Ovary (tissue), 9 donors: ENCODE data around the gene TGM2. TPM values are rescaled to one million over a fixed set of nuclear protein-coding genes. Genes with fewer than 3 reads are reported as not detected.

ENCODE experiments used
- DNase-seq, 5 donors: peaks; one replicate each; pipeline ENCODE4 v3.0.0-alpha.2; 2019 to 2020
- H3K27ac ChIP-seq, 2 donors: fragments of 200-600 bp; one replicate each; pipeline versions ENCODE4 v1.5.1 to v1.8.0; 2019 to 2022
- H3K27me3 ChIP-seq: fragments of 200-600 bp; one replicate; pipeline ENCODE4 v1.8.0; 2022
- H3K36me3 ChIP-seq: fragments of 200-600 bp; sonication (generic); one replicate; pipeline ENCODE4 v1.5.1; 2019
- H3K4me1 ChIP-seq: one replicate; pipeline ENCODE4 v1.8.1; 2013; ENCODE audit warnings: mild to moderate bottlenecking, moderate library complexity; ENCODE audit not compliant: insufficient read depth
- H3K4me3 ChIP-seq: fragments of 200-600 bp; sonication (generic); one replicate; pipeline ENCODE4 v1.5.1; 2017
- H3K9me3 ChIP-seq, 2 donors: fragments of 200-600 bp in 1 of 2; sonication (generic) in 1 of 2; one replicate each; pipeline versions ENCODE4 v1.5.1 to v1.8.1; 2013 to 2019; ENCODE audit warnings: mild to moderate bottlenecking in 1 of 2, moderate library complexity in 1 of 2
- CTCF ChIP-seq, 3 donors: fragments of 450-650 bp in 2 of 3; fragments of 200-600 bp in 1 of 3; IDR thresholded peaks; one replicate each; pipeline versions ENCODE4 v1.5.1 to v1.8.0; 2016 to 2022; ENCODE audit warnings: antibody characterized with exemption in 3 of 3, mild to moderate bottlenecking in 1 of 3
- EP300 ChIP-seq: sonication (generic); formaldehyde crosslinking; IDR thresholded peaks from one replicate; pipeline ENCODE4 v1.6.1; 2017; ENCODE audit warnings: antibody characterized with exemption
- POLR2A ChIP-seq: fragments of 450-650 bp; IDR thresholded peaks from one replicate; pipeline ENCODE4 v1.6.1; 2017; ENCODE audit warnings: antibody characterized with exemption, mild to moderate bottlenecking, moderate library complexity
- WGBS, 3 donors: extraction: QIAGEN DNeasy Blood & Tissue Kit in 1 of 3; methylation state at CpG; one replicate each; pipeline versions ENCODE4 v1.1.5 to v1.1.7; 2013 to 2017; 5-methylcytosine and 5-hydroxymethylcytosine counted together
- intact Hi-C, 4 donors: fragments of 100-400 bp; cut with DNase I; formaldehyde crosslinking; loops; one replicate each; pipeline versions ENCODE4 v1.11.0 to v1.15.1; 2022 to 2023
- polyA plus RNA-seq, 2 donors: library from polyadenylated mRNA; stranded (reverse); fragments of 200-250 nt in 1 of 2; fragments of 350-450 nt in 1 of 2; fragmentation: Illumina TruSeq in 1 of 2; extraction: RNeasy Lipid Tissue Mini Kit (QIAGEN cat#74804) in 1 of 2; gene quantifications; one replicate each; pipeline ENCODE4 v1.2.3, GENCODE V29; 2013 to 2014
- total RNA-seq, 7 donors: library from RNA; depleted of rRNA in 2 of 7; stranded (reverse); fragments of >200 nt in 2 of 7; fragmentation: NEBNext Ultra II Directional in 3 of 7; extraction: Animal tissue kit (Norgen Biotek cat#: 25700) in 3 of 7; gene quantifications; one replicate each; pipeline versions ENCODE4 v1.1.0 to v1.2.4, GENCODE V29; 2016 to 2023
- donor health status: DM: no; HTN: no; CAD: no; lungs with moderate emphysema.
- donor health status: DM: no; HTN: no; CAD: no.
- donor health status: Bipolar disorder and iron deficiency.
- donor health status: DM: yes; HTN: yes; CAD: no.
- donor health status: DM: no; HTN: no; CAD: no.
- donor health status: DM: yes; HTN: yes; CAD: no.

The TGM2 gene
- total and polyA plus RNA-seq, 9 donors = 15.0 to 320 (median 52.8) TPM

GRCh38 chr20:38128691-38129090 is 36.4 kb downstream of the TGM2 start:
- Histone ChIP-seq H3K4me3 (no peak overlapping the region), H3K4me1 (peaks cover 17% of the 10 kb centered on the region), H3K36me3 (no peaks in the 10 kb centered on the region), H3K27me3 (no peaks in the 10 kb centered on the region), H3K27ac (no peak overlapping the region), H3K9me3 (no peaks in the 10 kb centered on the region)
- 97 to 100% (median 97%) methylated on average over 2 of the region's 2 CpGs for WGBS, 3 donors
- intact Hi-C loops = no loop called here
- DNase-seq = peak in 2 of 5 donors; percentile 12 to 28
- no peak for TF ChIP-seq EP300
- TF ChIP-seq CTCF (IDR thresholded peaks at IDR 0.05) = no peak
- TF ChIP-seq POLR2A = no peak

- H3K27me3 ChIP-seq = no peaks in the 10 kb centered on the region
- no peak overlapping the region for H3K4me3 ChIP-seq
- WGBS, 3 donors = 89 to 92% (median 91%) methylated on average over 9 of the region's 9 CpGs
- no peaks in the 10 kb centered on the region for H3K9me3 ChIP-seq
- intact Hi-C loops = no loop called here
- no peak overlapping the region for H3K27ac ChIP-seq
- H3K36me3 ChIP-seq = no peaks in the 10 kb centered on the region
- DNase-seq = peak in 3 of 5 donors; percentile 6 to 19 (median 9)
- no peak for TF ChIP-seq CTCF (IDR thresholded peaks at IDR 0.05)
- TF ChIP-seq POLR2A = no peak
- TF ChIP-seq EP300 = no peak
- H3K4me1 ChIP-seq = peaks cover 17% of the 10 kb centered on the region
These were observed 37.0 kb downstream of the TGM2 start for GRCh38 chr20:38127920-38128528.

- DNase-seq = peak in 4 of 5 donors; percentile 30 to 55 (median 44)
- Histone ChIP-seq H3K27ac (peak overlapping the region; percentile 4 to 42), H3K27me3 (no peaks in the 10 kb centered on the region), H3K9me3 (no peaks in the 10 kb centered on the region), H3K4me3 (no peak overlapping the region), H3K4me1 (peaks cover 17% of the 10 kb centered on the region), H3K36me3 (no peaks in the 10 kb centered on the region)
- 25 to 30% (median 29%) methylated on average over 12 of the region's 12 CpGs for WGBS, 3 donors
- intact Hi-C loops = no loop called here
- no peak for TF ChIP-seq CTCF (IDR thresholded peaks at IDR 0.05)
- TF ChIP-seq EP300 = no peak
- TF ChIP-seq POLR2A = no peak
These were observed 38.0 kb downstream of the TGM2 start for GRCh38 chr20:38126932-38127621.

GRCh38 chr20:38126146-38126921 is 38.7 kb downstream of the TGM2 start:
- peaks cover 17% of the 10 kb centered on the region for H3K4me1 ChIP-seq
- DNase-seq = peak; percentile 38 to 74 (median 50)
- no peaks in the 10 kb centered on the region for H3K36me3 ChIP-seq
- no peaks in the 10 kb centered on the region for H3K27me3 ChIP-seq
- H3K27ac ChIP-seq = peak overlapping the region; percentile 4 to 42
- TF ChIP-seq POLR2A (no peak), EP300 (no peak), CTCF (IDR thresholded peaks at IDR 0.05) (no peak)
- intact Hi-C loops = no loop called here
- H3K9me3 ChIP-seq = no peaks in the 10 kb centered on the region
- WGBS, 3 donors = 54 to 59% (median 55%) methylated on average over 7 of the region's 7 CpGs
- no peak overlapping the region for H3K4me3 ChIP-seq
